WERI-Rb-1 (cell line): Measurements from ENCODE around the gene CCDC92.
A peak's percentile ranks its signal among the peaks of the same experiment; 100 is the strongest.
"Not testable (repeated sequence)": the region's sequence is repeated elsewhere in the genome, so short reads cannot be mapped to it uniquely, and the experiment has no call there.

Source experiments
- DNase-seq: peaks from one replicate; pipeline ENCODE4 v3.0.0-alpha.2; 2020
- H3K27ac ChIP-seq: fragments of 250-450 bp; sonication (Bioruptor Pico); 2 replicates; pipeline ENCODE4 v1.5.1; 2020; ENCODE audit warnings: mild to moderate bottlenecking, moderate library complexity
- H3K27me3 ChIP-seq: fragments of 250-450 bp; sonication (Bioruptor Pico); 2 replicates; pipeline ENCODE4 v1.5.1; 2021; ENCODE audit warnings: mild to moderate bottlenecking, low read depth, moderate library complexity; ENCODE audit not compliant: insufficient read depth, severe bottlenecking
- H3K36me3 ChIP-seq: fragments of 250-450 bp; sonication (Bioruptor Pico); 2 replicates; pipeline ENCODE4 v1.5.1; 2020; ENCODE audit warnings: mild to moderate bottlenecking, moderate library complexity
- H3K4me3 ChIP-seq: 2 replicates; pipeline ENCODE4 v1.5.1; 2011; ENCODE audit warnings: low read depth, mild to moderate bottlenecking, control low read depth, low read length
- H3K9me3 ChIP-seq: fragments of 250-450 bp; sonication (Bioruptor Pico); 2 replicates; pipeline ENCODE4 v1.5.1; 2021; ENCODE audit warnings: mild to moderate bottlenecking, moderate library complexity; ENCODE audit not compliant: severe bottlenecking
- CTCF ChIP-seq: IDR thresholded peaks from 2 replicates; pipeline ENCODE4 v1.5.1; 2011; ENCODE audit warnings: low read depth, mild to moderate bottlenecking, control low read depth, inconsistent platforms, low read length

The CCDC92 gene

GRCh38 chr12:123950476-123951349 is 21.9 kb downstream of the CCDC92 start:
- Histone ChIP-seq H3K27ac (no peak overlapping the region), H3K9me3 (no peaks in the 10 kb centered on the region), H3K27me3 (no peaks in the 10 kb centered on the region), H3K36me3 (no peaks in the 10 kb centered on the region), H3K4me3 (no peak overlapping the region)
- DNase-seq, result no peak
- TF ChIP-seq CTCF, result no peak

GRCh38 chr12:123949770-123950165 is 22.9 kb downstream of the CCDC92 start:
- no peaks in the 10 kb centered on the region for H3K36me3 ChIP-seq
- H3K27me3 ChIP-seq, result no peaks in the 10 kb centered on the region
- DNase-seq, result no peak
- no peaks in the 10 kb centered on the region for H3K9me3 ChIP-seq
- H3K4me3 ChIP-seq, result no peak overlapping the region
- TF ChIP-seq CTCF, result no peak
- no peak overlapping the region for H3K27ac ChIP-seq

- Histone ChIP-seq H3K4me3 (no peak overlapping the region), H3K9me3 (no peaks in the 10 kb centered on the region), H3K27me3 (no peaks in the 10 kb centered on the region), H3K36me3 (no peaks in the 10 kb centered on the region), H3K27ac (no peak overlapping the region)
- no peak for DNase-seq
- TF ChIP-seq CTCF, result no peak
These were observed 23.5 kb downstream of the CCDC92 start for GRCh38 chr12:123948796-123949769.

- no peaks in the 10 kb centered on the region for H3K9me3 ChIP-seq
These were observed 24.2 kb downstream of the CCDC92 start for GRCh38 chr12:123948401-123948795.

GRCh38 chr12:123947531-123947930 is 25.1 kb downstream of the CCDC92 start:
- H3K4me3 ChIP-seq, DNase-seq: not testable (repeated sequence)

More at GRCh38 chr12:123948401-123948795, 24.2 kb downstream of the CCDC92 start:
- Histone ChIP-seq H3K27me3 (no peaks in the 10 kb centered on the region), H3K4me3 (no peak overlapping the region), H3K27ac (no peak overlapping the region), H3K36me3 (no peaks in the 10 kb centered on the region)
- peak; percentile 21 for DNase-seq
- TF ChIP-seq CTCF, result no peak

GRCh38 chr12:123946516-123947505 is 25.8 kb downstream of the CCDC92 start:
- H3K36me3 ChIP-seq, H3K9me3 ChIP-seq, DNase-seq, H3K4me3 ChIP-seq, H3K27ac ChIP-seq, H3K27me3 ChIP-seq: not testable (repeated sequence)

More at GRCh38 chr12:123947531-123947930, 25.1 kb downstream of the CCDC92 start:
- H3K9me3 ChIP-seq, H3K27me3 ChIP-seq, H3K36me3 ChIP-seq, H3K27ac ChIP-seq: not testable (repeated sequence)
